Cardiac fibroblast (primary cell): ENCODE data around the gene ATP9B.

Source experiments
- DNase-seq, 2 donors: peaks; one replicate each; pipeline versions ENCODE4 v3.0.0 to v3.0.0-alpha.2; 2010; ENCODE audit warnings: low read depth in 2 of 2
- H3K4me3 ChIP-seq, 2 donors: replicated peaks in 1 of 2; 1 replicate in 1 of 2; 2 replicates in 1 of 2; pipeline ENCODE4 v1.5.1; 2011; ENCODE audit warnings: low read depth in 2 of 2, low read length in 2 of 2, mild to moderate bottlenecking in 2 of 2, moderate library complexity in 1 of 2
- CTCF ChIP-seq: IDR thresholded peaks from one replicate; pipeline ENCODE4 v1.5.1; 2011; ENCODE audit warnings: low read depth, mild to moderate bottlenecking, low read length, inconsistent platforms

The ATP9B gene

DNA sequence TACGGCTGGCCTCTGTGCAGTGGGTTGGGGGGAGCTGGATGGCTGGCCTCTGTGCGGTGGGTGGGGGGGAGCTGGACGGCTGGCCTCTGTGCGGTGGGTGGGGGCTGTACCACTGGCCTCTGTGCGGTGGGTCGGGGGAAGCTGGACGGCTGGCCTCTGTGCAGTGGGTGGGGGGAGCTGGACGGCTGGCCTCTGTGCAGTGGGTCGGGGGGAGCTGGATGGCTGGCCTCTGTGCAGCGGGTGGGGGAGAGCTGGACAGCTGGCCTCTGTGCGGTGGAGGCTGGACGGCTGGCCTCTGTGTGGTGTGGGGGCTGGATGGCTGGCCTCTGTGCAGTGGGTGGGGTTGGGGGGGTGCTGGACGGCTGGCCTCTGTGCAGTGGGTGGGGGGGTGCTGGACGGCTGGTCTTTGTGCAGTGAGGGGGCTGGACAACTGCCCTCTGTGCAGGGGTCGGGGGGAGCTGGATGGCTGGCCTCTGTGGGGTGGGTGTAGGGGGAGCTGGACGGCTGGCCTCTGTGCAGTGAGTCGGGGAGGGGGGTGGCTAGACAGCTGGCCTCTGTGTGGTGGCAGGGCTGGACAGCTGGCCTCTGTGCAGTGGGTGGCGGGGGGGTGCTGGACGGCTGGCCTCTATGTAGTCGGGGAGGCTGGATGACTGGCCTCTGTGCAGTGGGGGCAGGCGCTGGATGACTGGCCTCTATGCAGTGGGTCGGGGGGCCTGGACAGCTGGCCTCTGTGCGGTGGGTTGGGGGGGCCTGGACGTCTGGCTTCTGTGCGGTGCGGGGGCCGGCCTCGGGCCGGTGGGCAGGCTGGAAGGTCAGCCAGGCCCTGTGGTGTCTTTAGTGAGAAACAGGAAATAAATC lies 358.4 kb downstream of the ATP9B start:
- TF ChIP-seq CTCF = no peak

More for the DNA sequence above, 358.4 kb downstream of the ATP9B start:
- DNase-seq = no peak
- H3K4me3 ChIP-seq = no peak overlapping the region
